OCI-LY7 (cell line): ENCODE data around the gene SMIM29.

Experiments used
- EZH2phosphoT487 ChIP-seq: fragments of 200-600 bp; sonication (generic); IDR thresholded peaks from 2 replicates; pipeline ENCODE4 v1.6.1; 2018; ENCODE audit warnings: low read depth, borderline replicate concordance, mild to moderate bottlenecking, mixed run types, antibody characterized with exemption, low read length, moderate library complexity, mixed read lengths
- TF ChIP-seq, protein P1 (sequence below): fragments of 200-600 bp; sonication (generic); conservative IDR thresholded peaks from 2 replicates; pipeline ENCODE4 v1.5.1; 2014; ENCODE audit warnings: mild to moderate bottlenecking, antibody characterized with exemption, low read length, moderate library complexity, mixed read lengths

DNA sequence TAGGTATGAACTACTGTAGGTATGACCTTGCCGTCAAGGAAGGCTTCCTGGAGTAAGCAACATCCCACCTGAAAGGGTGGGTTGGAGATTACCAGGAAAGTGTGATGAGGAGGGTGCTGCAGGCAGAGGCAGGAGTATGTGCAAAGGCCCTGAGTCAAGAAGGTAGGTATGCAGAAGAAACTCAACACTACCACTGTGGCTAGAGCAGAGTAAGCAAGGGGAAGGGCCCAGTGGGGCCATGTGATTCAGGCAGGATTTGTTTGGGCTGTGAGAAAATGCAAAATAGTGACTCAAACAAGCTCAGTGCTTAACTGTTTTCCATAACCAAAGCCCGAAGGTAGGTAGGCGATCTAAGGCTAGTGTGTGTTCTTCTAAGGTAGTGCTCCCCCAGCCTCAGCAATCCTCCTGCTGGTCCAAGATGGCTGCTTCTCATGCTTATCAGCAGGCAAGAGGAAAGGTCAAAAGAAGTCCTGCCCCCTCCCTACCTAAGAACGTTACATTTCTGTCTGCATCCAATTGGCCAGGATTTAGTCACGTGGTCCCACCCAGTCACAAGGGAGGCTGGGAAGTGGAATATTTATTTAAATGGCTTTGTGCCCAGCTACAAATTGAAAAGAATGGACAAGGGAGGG lies 48.4 kb downstream of the SMIM29 start:
- TF ChIP-seq, protein P1, sequence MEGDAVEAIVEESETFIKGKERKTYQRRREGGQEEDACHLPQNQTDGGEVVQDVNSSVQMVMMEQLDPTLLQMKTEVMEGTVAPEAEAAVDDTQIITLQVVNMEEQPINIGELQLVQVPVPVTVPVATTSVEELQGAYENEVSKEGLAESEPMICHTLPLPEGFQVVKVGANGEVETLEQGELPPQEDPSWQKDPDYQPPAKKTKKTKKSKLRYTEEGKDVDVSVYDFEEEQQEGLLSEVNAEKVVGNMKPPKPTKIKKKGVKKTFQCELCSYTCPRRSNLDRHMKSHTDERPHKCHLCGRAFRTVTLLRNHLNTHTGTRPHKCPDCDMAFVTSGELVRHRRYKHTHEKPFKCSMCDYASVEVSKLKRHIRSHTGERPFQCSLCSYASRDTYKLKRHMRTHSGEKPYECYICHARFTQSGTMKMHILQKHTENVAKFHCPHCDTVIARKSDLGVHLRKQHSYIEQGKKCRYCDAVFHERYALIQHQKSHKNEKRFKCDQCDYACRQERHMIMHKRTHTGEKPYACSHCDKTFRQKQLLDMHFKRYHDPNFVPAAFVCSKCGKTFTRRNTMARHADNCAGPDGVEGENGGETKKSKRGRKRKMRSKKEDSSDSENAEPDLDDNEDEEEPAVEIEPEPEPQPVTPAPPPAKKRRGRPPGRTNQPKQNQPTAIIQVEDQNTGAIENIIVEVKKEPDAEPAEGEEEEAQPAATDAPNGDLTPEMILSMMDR: no peak
- TF ChIP-seq EZH2phosphoT487: no peak
